ENCODE data around the gene MVB12B. TPM values are rescaled to one million over a fixed set of nuclear protein-coding genes. Genes with fewer than 3 reads are reported as not detected.

The MVB12B gene
- total RNA-seq, 1 experiment from 2014 or later, result 10.9 TPM

DNA sequence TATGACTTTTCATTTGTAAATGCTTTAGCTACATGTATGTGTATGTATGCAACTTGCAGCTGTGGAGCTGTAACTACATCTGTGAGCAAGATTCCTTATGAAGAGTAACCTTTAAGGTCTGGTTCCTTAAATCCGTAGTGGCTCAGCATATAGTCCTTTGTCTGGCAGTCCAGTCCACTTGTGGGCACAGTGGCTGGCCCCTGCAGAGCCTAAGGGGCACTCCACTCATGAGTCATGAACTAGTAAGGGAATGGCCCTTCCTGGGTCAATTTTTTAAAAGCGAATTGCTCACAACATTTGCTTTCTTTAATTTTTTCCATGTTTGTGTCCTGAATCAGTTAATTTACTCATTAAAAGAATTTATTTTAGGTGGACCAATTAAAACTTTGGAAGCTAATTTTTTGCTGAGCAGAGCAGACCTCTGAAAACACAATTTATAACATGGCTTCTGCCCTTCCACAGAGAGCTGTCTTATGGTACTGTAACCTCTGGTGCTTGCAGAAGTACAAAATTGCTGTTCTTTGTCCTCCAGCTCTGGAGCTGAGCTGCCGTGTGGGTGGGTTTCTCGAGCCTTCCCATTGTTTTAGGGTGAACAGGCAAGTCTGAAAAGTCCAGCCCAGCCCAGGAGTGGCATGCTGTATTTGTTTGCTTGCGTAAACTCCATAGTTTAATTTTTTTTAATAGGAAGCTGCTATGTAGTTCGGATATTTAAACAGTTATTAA, 110.1 kb downstream of the MVB12B start (continued):
- no peak for TF ChIP-seq CTCF (IDR thresholded peaks at IDR 0.05 in 2 of 3, conservative IDR thresholded peaks at IDR 0.05 in 1 of 3; ENCODE audit: borderline replicate concordance in 1 of 3, insufficient read depth in 1 of 3, low read depth in 2 of 3, low read length in 2 of 3)
- TF ChIP-seq, protein P1, sequence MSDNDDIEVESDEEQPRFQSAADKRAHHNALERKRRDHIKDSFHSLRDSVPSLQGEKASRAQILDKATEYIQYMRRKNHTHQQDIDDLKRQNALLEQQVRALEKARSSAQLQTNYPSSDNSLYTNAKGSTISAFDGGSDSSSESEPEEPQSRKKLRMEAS (IDR thresholded peaks at IDR 0.05), result no peak

GRCh38 chr9:126437268-126437666, 110.6 kb downstream of the MVB12B start:
- H3K4me3 ChIP-seq (replicated peaks in 1 of 2; ENCODE audit: low read depth in 1 of 2, low read length in 2 of 2), result no peak overlapping the region
- no peaks in the 10 kb centered on the region for H3K9me2 ChIP-seq (ENCODE audit: insufficient read depth)
- ATAC-seq, result no peak
- no peaks in the 10 kb centered on the region for H3K4me1 ChIP-seq (ENCODE audit: control insufficient read depth in 1 of 2, insufficient read depth in 2 of 2, low read length in 2 of 2)
- ChIA-PET POLR2A (no interaction called here), CTCF (no interaction called here), RAD21 (ENCODE audit: low non-redundant PET in 1 of 2, low total read pairs in 2 of 2, uncharacterized antibody in 2 of 2, unreplicated experiment in 2 of 2) (no interaction called here)
- H3K4me2 ChIP-seq (ENCODE audit: low read length), result no peak overlapping the region
- intact Hi-C loops (cut with micrococcal nuclease), result no loop called here
- H3K9ac ChIP-seq (ENCODE audit: low read length), result no peak overlapping the region
- H3K9me3 ChIP-seq (ENCODE audit: control insufficient read depth in 1 of 2, insufficient read depth in 1 of 2, low read depth in 1 of 2, low read length in 2 of 2), result no peaks in the 10 kb centered on the region
- no peak overlapping the region for H3K27ac ChIP-seq (ENCODE audit: low read depth, low read length)
- no peaks in the 10 kb centered on the region for H4K20me1 ChIP-seq (ENCODE audit: insufficient read depth)
- no peaks in the 10 kb centered on the region for H3K36me3 ChIP-seq (ENCODE audit: control insufficient read depth in 1 of 2, insufficient read depth in 2 of 2, low read length in 2 of 2)
- no peaks in the 10 kb centered on the region for H3K79me2 ChIP-seq (ENCODE audit: insufficient read depth, low read length)
- no peak for DNase-seq (ENCODE audit: low read depth, low spot score)
- no peak overlapping the region for H2AFZ ChIP-seq (ENCODE audit: low read depth, low read length, poor library complexity, severe bottlenecking)
- H3K27me3 ChIP-seq (ENCODE audit: insufficient read depth, low read length), result no peaks in the 10 kb centered on the region
- TF ChIP-seq, protein P2, sequence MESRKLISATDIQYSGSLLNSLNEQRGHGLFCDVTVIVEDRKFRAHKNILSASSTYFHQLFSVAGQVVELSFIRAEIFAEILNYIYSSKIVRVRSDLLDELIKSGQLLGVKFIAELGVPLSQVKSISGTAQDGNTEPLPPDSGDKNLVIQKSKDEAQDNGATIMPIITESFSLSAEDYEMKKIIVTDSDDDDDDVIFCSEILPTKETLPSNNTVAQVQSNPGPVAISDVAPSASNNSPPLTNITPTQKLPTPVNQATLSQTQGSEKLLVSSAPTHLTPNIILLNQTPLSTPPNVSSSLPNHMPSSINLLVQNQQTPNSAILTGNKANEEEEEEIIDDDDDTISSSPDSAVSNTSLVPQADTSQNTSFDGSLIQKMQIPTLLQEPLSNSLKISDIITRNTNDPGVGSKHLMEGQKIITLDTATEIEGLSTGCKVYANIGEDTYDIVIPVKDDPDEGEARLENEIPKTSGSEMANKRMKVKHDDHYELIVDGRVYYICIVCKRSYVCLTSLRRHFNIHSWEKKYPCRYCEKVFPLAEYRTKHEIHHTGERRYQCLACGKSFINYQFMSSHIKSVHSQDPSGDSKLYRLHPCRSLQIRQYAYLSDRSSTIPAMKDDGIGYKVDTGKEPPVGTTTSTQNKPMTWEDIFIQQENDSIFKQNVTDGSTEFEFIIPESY (IDR thresholded peaks at IDR 0.05; ENCODE audit: extremely low read depth, insufficient replicate concordance, low read length), result no peak
- TF ChIP-seq YY1 (IDR thresholded peaks at IDR 0.05; ENCODE audit: extremely low read depth, insufficient replicate concordance, low read depth, low read length), result no peak
- BruUV-seq (replicated peaks), result no TSS peak

Measured in HCT116 (cell line).